ENCODE data around the gene EPN3. TPM values are rescaled to one million over a fixed set of nuclear protein-coding genes. Genes with fewer than 3 reads are reported as not detected.

The EPN3 gene
- total RNA-seq, 1 experiment from 2014 or later = 17.8 TPM

- H3K9me3 ChIP-seq (ENCODE audit: control insufficient read depth in 1 of 2, insufficient read depth in 1 of 2, low read depth in 1 of 2, low read length in 2 of 2) = no peaks in the 10 kb centered on the region
- intact Hi-C loops (cut with micrococcal nuclease) = no loop called here
- BruUV-seq (replicated peaks) = no TSS peak
These were observed 39.1 kb downstream of the EPN3 start for GRCh38 chr17:50571681-50572080.

DNA sequence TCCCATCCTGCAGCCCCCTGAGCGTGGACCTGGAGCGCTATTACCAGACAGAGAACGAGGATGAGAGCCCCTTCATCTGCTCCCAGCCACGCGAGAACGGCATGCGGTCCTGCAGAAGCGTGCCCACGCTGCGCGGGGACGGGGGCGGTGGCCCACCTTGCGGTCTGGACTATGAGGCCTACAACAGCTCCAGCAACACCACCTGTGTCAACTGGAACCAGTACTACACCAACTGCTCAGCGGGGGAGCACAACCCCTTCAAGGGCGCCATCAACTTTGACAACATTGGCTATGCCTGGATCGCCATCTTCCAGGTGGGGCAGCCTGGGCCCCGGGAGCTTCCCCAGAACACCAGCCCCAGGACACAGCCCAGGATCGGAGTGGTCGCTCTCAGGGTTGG lies 40.0 kb downstream of the EPN3 start:
- Histone ChIP-seq H3K27me3 (ENCODE audit: insufficient read depth, low read length) (no peaks in the 10 kb centered on the region), H3K4me3 (replicated peaks in 1 of 2; ENCODE audit: low read depth in 1 of 2, low read length in 2 of 2) (no peak overlapping the region), H3K79me2 (ENCODE audit: insufficient read depth, low read length) (no peaks in the 10 kb centered on the region), H3K9me3 (ENCODE audit: control insufficient read depth in 1 of 2, insufficient read depth in 1 of 2, low read depth in 1 of 2, low read length in 2 of 2) (no peaks in the 10 kb centered on the region), H4K20me1 (ENCODE audit: insufficient read depth) (no peaks in the 10 kb centered on the region), H3K27ac (ENCODE audit: low read depth, low read length) (no peak overlapping the region), H2AFZ (ENCODE audit: low read depth, low read length, poor library complexity, severe bottlenecking) (no peak overlapping the region), H3K9me2 (ENCODE audit: insufficient read depth) (no peaks in the 10 kb centered on the region), H3K36me3 (ENCODE audit: control insufficient read depth in 1 of 2, insufficient read depth in 2 of 2, low read length in 2 of 2) (no peaks in the 10 kb centered on the region), H3K4me1 (ENCODE audit: control insufficient read depth in 1 of 2, insufficient read depth in 2 of 2, low read length in 2 of 2) (no peaks in the 10 kb centered on the region), H3K9ac (ENCODE audit: low read length) (no peak overlapping the region), H3K4me2 (ENCODE audit: low read length) (no peak overlapping the region)
- TF ChIP-seq MAX (IDR thresholded peaks at IDR 0.05) (no peak), EZH2 (IDR thresholded peaks at IDR 0.05) (no peak)
- POLR2A ChIA-PET = no interaction called here
- intact Hi-C loops (cut with micrococcal nuclease) = no loop called here
- DNase-seq (ENCODE audit: low read depth, low spot score) = no peak
- CTCF ChIA-PET = no interaction called here
- no peak for ATAC-seq
- BruUV-seq (replicated peaks) = no TSS peak
- RAD21 ChIA-PET (ENCODE audit: low non-redundant PET in 1 of 2, low total read pairs in 2 of 2, uncharacterized antibody in 2 of 2, unreplicated experiment in 2 of 2) = no interaction called here

More at GRCh38 chr17:50571681-50572080, 39.1 kb downstream of the EPN3 start:
- Histone ChIP-seq H3K4me1 (ENCODE audit: control insufficient read depth in 1 of 2, insufficient read depth in 2 of 2, low read length in 2 of 2) (no peaks in the 10 kb centered on the region), H2AFZ (ENCODE audit: low read depth, low read length, poor library complexity, severe bottlenecking) (no peak overlapping the region), H3K36me3 (ENCODE audit: control insufficient read depth in 1 of 2, insufficient read depth in 2 of 2, low read length in 2 of 2) (no peaks in the 10 kb centered on the region), H3K27ac (ENCODE audit: low read depth, low read length) (no peak overlapping the region), H3K9ac (ENCODE audit: low read length) (no peak overlapping the region), H3K4me3 (replicated peaks in 1 of 2; ENCODE audit: low read depth in 1 of 2, low read length in 2 of 2) (no peak overlapping the region), H3K79me2 (ENCODE audit: insufficient read depth, low read length) (no peaks in the 10 kb centered on the region), H3K4me2 (ENCODE audit: low read length) (no peak overlapping the region), H4K20me1 (ENCODE audit: insufficient read depth) (no peaks in the 10 kb centered on the region), H3K9me2 (ENCODE audit: insufficient read depth) (no peaks in the 10 kb centered on the region), H3K27me3 (ENCODE audit: insufficient read depth, low read length) (no peaks in the 10 kb centered on the region)
- no peak for TF ChIP-seq YY1 (IDR thresholded peaks at IDR 0.05; ENCODE audit: extremely low read depth, insufficient replicate concordance, low read depth, low read length)
- no peak for TF ChIP-seq CBX3 (IDR thresholded peaks at IDR 0.05; ENCODE audit: low read depth)
- no peak for TF ChIP-seq ATF3 (IDR thresholded peaks at IDR 0.05)
- TF ChIP-seq SIN3A (IDR thresholded peaks at IDR 0.05; ENCODE audit: low read depth) = no peak
- TF ChIP-seq ZNF274 (IDR thresholded peaks at IDR 0.05; ENCODE audit: low read depth, low read length) = no peak
- ChIA-PET POLR2A (no interaction called here), CTCF (no interaction called here), RAD21 (ENCODE audit: low non-redundant PET in 1 of 2, low total read pairs in 2 of 2, uncharacterized antibody in 2 of 2, unreplicated experiment in 2 of 2) (interaction anchor here in 1 of 2 experiments (0.6 kb wide), 1 partner anchor 133 kb away, joined by 3 read pairs; no protein-coding TSS in a partner anchor)
- no peak for ATAC-seq
- no peak for DNase-seq (ENCODE audit: low read depth, low spot score)
